ENCODE measurements around the gene RAD23A.

RAD23A gene

GRCh38 chr19:12940897-12941296 is 4.8 kb upstream of the RAD23A start:
- no peak for TF ChIP-seq CTCF (IDR thresholded peaks at IDR 0.05; ENCODE audit: insufficient read depth, low read length, poor library complexity, severe bottlenecking)
- Histone ChIP-seq H3K27me3 (replicated peaks; ENCODE audit: control insufficient read depth, insufficient read depth, low read length) (no peaks in the 10 kb centered on the region), H3K4me3 (replicated peaks; ENCODE audit: low read depth, low read length) (peak overlapping the region; percentile 99), H3K36me3 (ENCODE audit: control insufficient read depth, insufficient read depth, low read length) (peaks cover 34% of the 10 kb centered on the region)
- no peak for DNase-seq (ENCODE audit: extremely low read depth, insufficient read length)

GRCh38 chr19:12943437-12944044 is 2.1 kb upstream of the RAD23A start:
- H3K36me3 ChIP-seq (ENCODE audit: control insufficient read depth, insufficient read depth, low read length): peaks cover 45% of the 10 kb centered on the region
- DNase-seq (ENCODE audit: extremely low read depth, insufficient read length): no peak
- no peaks in the 10 kb centered on the region for H3K27me3 ChIP-seq (replicated peaks; ENCODE audit: control insufficient read depth, insufficient read depth, low read length)
- H3K4me3 ChIP-seq (replicated peaks; ENCODE audit: low read depth, low read length): peak overlapping the region; percentile 45
- TF ChIP-seq CTCF (IDR thresholded peaks at IDR 0.05; ENCODE audit: insufficient read depth, low read length, poor library complexity, severe bottlenecking): no peak

GRCh38 chr19:12944104-12944674 is 1.5 kb upstream of the RAD23A start:
- peak overlapping the region; percentile 33 for H3K4me3 ChIP-seq (replicated peaks; ENCODE audit: low read depth, low read length)

GRCh38 chr19:12946092-12946721 is 545 bp downstream of the RAD23A start:
- Histone ChIP-seq H3K4me3 (replicated peaks; ENCODE audit: low read depth, low read length) (peak overlapping the region; percentile 92), H3K36me3 (ENCODE audit: control insufficient read depth, insufficient read depth, low read length) (peaks cover 41% of the 10 kb centered on the region), H3K27me3 (replicated peaks; ENCODE audit: control insufficient read depth, insufficient read depth, low read length) (no peaks in the 10 kb centered on the region)
- no peak for TF ChIP-seq CTCF (IDR thresholded peaks at IDR 0.05; ENCODE audit: insufficient read depth, low read length, poor library complexity, severe bottlenecking)
- DNase-seq (ENCODE audit: extremely low read depth, insufficient read length): peak; percentile 78

More at GRCh38 chr19:12944104-12944674, 1.5 kb upstream of the RAD23A start:
- peaks cover 50% of the 10 kb centered on the region for H3K36me3 ChIP-seq (ENCODE audit: control insufficient read depth, insufficient read depth, low read length)
- no peak for TF ChIP-seq CTCF (IDR thresholded peaks at IDR 0.05; ENCODE audit: insufficient read depth, low read length, poor library complexity, severe bottlenecking)
- DNase-seq (ENCODE audit: extremely low read depth, insufficient read length): no peak
- H3K27me3 ChIP-seq (replicated peaks; ENCODE audit: control insufficient read depth, insufficient read depth, low read length): no peaks in the 10 kb centered on the region

GRCh38 chr19:12946731-12947496 is 1.3 kb downstream of the RAD23A start:
- no peak for DNase-seq (ENCODE audit: extremely low read depth, insufficient read length)
- peaks cover 39% of the 10 kb centered on the region for H3K36me3 ChIP-seq (ENCODE audit: control insufficient read depth, insufficient read depth, low read length)
- no peaks in the 10 kb centered on the region for H3K27me3 ChIP-seq (replicated peaks; ENCODE audit: control insufficient read depth, insufficient read depth, low read length)

More at GRCh38 chr19:12946731-12947496, 1.3 kb downstream of the RAD23A start:
- H3K4me3 ChIP-seq (replicated peaks; ENCODE audit: low read depth, low read length): peak overlapping the region; percentile 92
- TF ChIP-seq CTCF (IDR thresholded peaks at IDR 0.05; ENCODE audit: insufficient read depth, low read length, poor library complexity, severe bottlenecking): no peak
